ENCODE data around the gene USP25.

USP25 gene

DNA sequence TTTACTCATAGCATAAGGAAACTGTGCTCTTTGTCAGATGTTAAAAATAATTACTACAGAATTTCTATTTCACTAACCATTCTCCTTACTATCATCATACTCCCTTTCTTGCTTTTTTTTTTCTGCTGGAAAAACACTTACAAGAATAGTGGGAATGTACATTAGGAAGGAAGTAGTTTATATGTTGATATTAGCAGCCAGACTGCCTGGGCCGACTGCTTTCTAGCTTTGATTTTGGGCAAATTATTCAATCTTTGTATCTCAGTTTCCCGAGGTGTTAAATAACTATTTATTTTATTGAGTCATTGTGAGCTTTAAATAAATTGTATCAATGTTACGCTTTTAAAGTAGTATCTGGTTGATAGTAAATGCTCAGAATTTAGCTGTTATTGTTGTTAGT is 122.4 kb downstream of the USP25 start:
- no peak for TF ChIP-seq EZH2phosphoT487 (IDR thresholded peaks at IDR 0.05; ENCODE audit: low read depth)
- TF ChIP-seq, protein P1, sequence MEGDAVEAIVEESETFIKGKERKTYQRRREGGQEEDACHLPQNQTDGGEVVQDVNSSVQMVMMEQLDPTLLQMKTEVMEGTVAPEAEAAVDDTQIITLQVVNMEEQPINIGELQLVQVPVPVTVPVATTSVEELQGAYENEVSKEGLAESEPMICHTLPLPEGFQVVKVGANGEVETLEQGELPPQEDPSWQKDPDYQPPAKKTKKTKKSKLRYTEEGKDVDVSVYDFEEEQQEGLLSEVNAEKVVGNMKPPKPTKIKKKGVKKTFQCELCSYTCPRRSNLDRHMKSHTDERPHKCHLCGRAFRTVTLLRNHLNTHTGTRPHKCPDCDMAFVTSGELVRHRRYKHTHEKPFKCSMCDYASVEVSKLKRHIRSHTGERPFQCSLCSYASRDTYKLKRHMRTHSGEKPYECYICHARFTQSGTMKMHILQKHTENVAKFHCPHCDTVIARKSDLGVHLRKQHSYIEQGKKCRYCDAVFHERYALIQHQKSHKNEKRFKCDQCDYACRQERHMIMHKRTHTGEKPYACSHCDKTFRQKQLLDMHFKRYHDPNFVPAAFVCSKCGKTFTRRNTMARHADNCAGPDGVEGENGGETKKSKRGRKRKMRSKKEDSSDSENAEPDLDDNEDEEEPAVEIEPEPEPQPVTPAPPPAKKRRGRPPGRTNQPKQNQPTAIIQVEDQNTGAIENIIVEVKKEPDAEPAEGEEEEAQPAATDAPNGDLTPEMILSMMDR (IDR thresholded peaks at IDR 0.05; ENCODE audit: low read depth, low read length): no peak
- Histone ChIP-seq H3K9ac (ENCODE audit: low read length) (no peak overlapping the region), H4K20me1 (ENCODE audit: insufficient read depth, low read length) (no peaks in the 10 kb centered on the region), H3K9me3 (ENCODE audit: insufficient read depth, low read length) (no peaks in the 10 kb centered on the region), H2AFZ (ENCODE audit: low read depth, low read length) (no peak overlapping the region), H3K4me2 (ENCODE audit: low read length) (no peak overlapping the region), H3K27me3 (ENCODE audit: low read depth, low read length) (no peaks in the 10 kb centered on the region), H3K27ac (ENCODE audit: low read length) (no peak overlapping the region), H3K4me3 (ENCODE audit: low read length) (no peak overlapping the region), H3K4me1 (ENCODE audit: low read length) (peaks cover 4% of the 10 kb centered on the region), H3K79me2 (ENCODE audit: low read length) (no peaks in the 10 kb centered on the region), H3K36me3 (replicated peaks; ENCODE audit: low read depth, low read length) (peaks cover 4% of the 10 kb centered on the region)

DNA sequence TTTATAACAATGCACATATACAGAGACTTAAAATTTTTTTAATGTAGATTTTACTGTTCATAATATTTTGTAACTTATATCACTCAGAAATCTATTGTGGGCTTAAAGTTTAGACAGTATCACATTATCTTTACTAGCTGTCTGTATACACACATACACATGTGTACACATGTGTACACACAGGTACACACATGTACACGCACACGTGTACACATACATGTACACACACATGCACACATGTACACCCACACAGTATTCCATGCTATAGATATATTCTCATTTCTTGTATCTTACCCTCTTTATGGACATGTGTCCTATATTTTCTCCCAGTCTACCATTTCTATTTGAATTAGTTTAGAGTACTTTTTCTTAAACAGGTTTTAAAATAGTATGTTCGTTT is 123.3 kb downstream of the USP25 start:
- H3K4me2 ChIP-seq (ENCODE audit: low read length): no peak overlapping the region
- H3K4me1 ChIP-seq (ENCODE audit: low read length): peaks cover 4% of the 10 kb centered on the region
- no peak for TF ChIP-seq EZH2phosphoT487 (IDR thresholded peaks at IDR 0.05; ENCODE audit: low read depth)
- TF ChIP-seq, protein P1 (IDR thresholded peaks at IDR 0.05; ENCODE audit: low read depth, low read length): no peak
- no peak overlapping the region for H2AFZ ChIP-seq (ENCODE audit: low read depth, low read length)
- no peaks in the 10 kb centered on the region for H3K27me3 ChIP-seq (ENCODE audit: low read depth, low read length)
- no peak overlapping the region for H3K27ac ChIP-seq (ENCODE audit: low read length)
- peaks cover 4% of the 10 kb centered on the region for H3K36me3 ChIP-seq (replicated peaks; ENCODE audit: low read depth, low read length)
- no peaks in the 10 kb centered on the region for H3K9me3 ChIP-seq (ENCODE audit: insufficient read depth, low read length)
- no peak overlapping the region for H3K9ac ChIP-seq (ENCODE audit: low read length)
- H4K20me1 ChIP-seq (ENCODE audit: insufficient read depth, low read length): no peaks in the 10 kb centered on the region
- H3K79me2 ChIP-seq (ENCODE audit: low read length): no peaks in the 10 kb centered on the region
- H3K4me3 ChIP-seq (ENCODE audit: low read length): no peak overlapping the region

DNA sequence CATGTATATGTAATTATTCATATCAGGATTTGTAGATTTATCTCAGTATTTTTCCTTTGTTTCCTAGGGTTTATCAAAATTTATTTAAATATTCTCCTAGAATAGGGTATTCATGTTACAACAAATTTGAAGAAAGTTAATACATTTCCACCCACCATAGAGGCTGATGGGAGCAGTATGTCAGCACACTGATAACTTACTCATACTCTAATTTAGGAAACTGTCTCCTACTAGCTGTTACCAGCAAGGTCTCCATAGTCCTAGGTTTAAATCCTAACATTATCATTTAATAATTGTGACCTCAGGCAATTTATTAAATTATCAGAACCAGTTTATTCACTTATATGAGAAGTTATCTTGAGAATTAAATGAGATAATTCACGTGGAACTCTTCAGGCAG is 127.0 kb downstream of the USP25 start:
- peaks cover 4% of the 10 kb centered on the region for H3K36me3 ChIP-seq (replicated peaks; ENCODE audit: low read depth, low read length)
- H3K9ac ChIP-seq (ENCODE audit: low read length): no peak overlapping the region
- no peaks in the 10 kb centered on the region for H4K20me1 ChIP-seq (ENCODE audit: insufficient read depth, low read length)
- no peak overlapping the region for H3K4me2 ChIP-seq (ENCODE audit: low read length)
- no peaks in the 10 kb centered on the region for H3K79me2 ChIP-seq (ENCODE audit: low read length)
- TF ChIP-seq, protein P1 (IDR thresholded peaks at IDR 0.05; ENCODE audit: low read depth, low read length): no peak
- TF ChIP-seq EZH2phosphoT487 (IDR thresholded peaks at IDR 0.05; ENCODE audit: low read depth): no peak
- H3K9me3 ChIP-seq (ENCODE audit: insufficient read depth, low read length): no peaks in the 10 kb centered on the region
- no peak overlapping the region for H3K4me3 ChIP-seq (ENCODE audit: low read length)
- no peaks in the 10 kb centered on the region for H3K27me3 ChIP-seq (ENCODE audit: low read depth, low read length)
- H3K27ac ChIP-seq (ENCODE audit: low read length): no peak overlapping the region
- H2AFZ ChIP-seq (ENCODE audit: low read depth, low read length): no peak overlapping the region
- H3K4me1 ChIP-seq (ENCODE audit: low read length): peaks cover 4% of the 10 kb centered on the region

DNA sequence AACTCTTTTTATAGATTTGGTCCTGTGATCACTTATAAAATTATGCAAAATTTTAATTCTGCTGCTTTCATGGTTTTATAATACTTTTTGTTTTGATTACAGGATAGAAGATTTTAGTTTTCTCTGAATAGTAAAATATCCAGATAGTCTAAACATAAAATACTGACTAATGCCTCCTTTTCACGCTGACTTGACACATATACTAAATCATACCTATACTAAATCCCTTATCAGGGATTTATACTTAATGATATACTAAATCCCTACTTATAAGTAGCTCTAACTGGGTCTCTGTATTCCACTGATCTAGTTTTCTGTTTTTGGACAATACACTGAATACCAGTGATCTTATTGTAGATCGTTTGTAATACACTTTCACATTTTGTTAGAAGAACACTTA is 128.0 kb downstream of the USP25 start:
- H2AFZ ChIP-seq (ENCODE audit: low read depth, low read length): no peak overlapping the region
- H3K4me2 ChIP-seq (ENCODE audit: low read length): no peak overlapping the region
- no peak overlapping the region for H3K9ac ChIP-seq (ENCODE audit: low read length)
- H4K20me1 ChIP-seq (ENCODE audit: insufficient read depth, low read length): no peaks in the 10 kb centered on the region
- no peaks in the 10 kb centered on the region for H3K9me3 ChIP-seq (ENCODE audit: insufficient read depth, low read length)
- H3K36me3 ChIP-seq (replicated peaks; ENCODE audit: low read depth, low read length): peaks cover 4% of the 10 kb centered on the region
- no peak overlapping the region for H3K4me3 ChIP-seq (ENCODE audit: low read length)
- no peak overlapping the region for H3K27ac ChIP-seq (ENCODE audit: low read length)
- peaks cover 4% of the 10 kb centered on the region for H3K4me1 ChIP-seq (ENCODE audit: low read length)
- no peaks in the 10 kb centered on the region for H3K79me2 ChIP-seq (ENCODE audit: low read length)
- no peaks in the 10 kb centered on the region for H3K27me3 ChIP-seq (ENCODE audit: low read depth, low read length)
- TF ChIP-seq EZH2phosphoT487 (IDR thresholded peaks at IDR 0.05; ENCODE audit: low read depth): no peak
- TF ChIP-seq, protein P1 (IDR thresholded peaks at IDR 0.05; ENCODE audit: low read depth, low read length): no peak

Measured in OCI-LY3 (cell line).